NB4 (cell line): Measurements from ENCODE around the gene CYLD.
A peak's percentile ranks its signal among the peaks of the same experiment; 100 is the strongest.

ENCODE experiments used
- CTCF ChIP-seq: IDR thresholded peaks from one replicate; pipeline ENCODE4 v1.5.1; 2012; ENCODE audit warnings: low read depth, low read length
- MAX ChIP-seq: IDR thresholded peaks from 2 replicates; pipeline ENCODE4 v1.6.1; 2011; ENCODE audit warnings: low read depth, low read length
- MYC ChIP-seq: IDR thresholded peaks from 2 replicates; pipeline ENCODE4 v1.6.1; 2011; ENCODE audit warnings: low read depth, low read length
- POLR2A ChIP-seq: IDR thresholded peaks from 2 replicates; pipeline ENCODE4 v1.6.1; 2011; ENCODE audit warnings: mild to moderate bottlenecking; ENCODE audit not compliant: insufficient read length; ENCODE audit errors: extremely low read depth

GRCh38 chr16:50709061-50709684 is 32.7 kb upstream of the CYLD start:
- TF ChIP-seq CTCF (no peak), POLR2A (no peak), MAX (peak; percentile 50), MYC (peak; percentile 51; the same call in 1 of the 2 replicates)
